H1 (cell line): ENCODE results near the gene RAD51C. TPM values are rescaled to one million over a fixed set of nuclear protein-coding genes. Genes with fewer than 3 reads are reported as not detected.
A peak's percentile ranks its signal among the peaks of the same experiment; 100 is the strongest.

Source experiments
- CTCF ChIA-PET: fragments of 300-600 bp; sonication (Branson Sonifier 250); formaldehyde crosslinking; loops from one replicate; lab custom pipeline; 2021; ENCODE audit not compliant: partially characterized antibody; lab: Charles Lee
- POLR2A ChIA-PET: fragments of 300-600 bp; sonication (Branson Sonifier 250); formaldehyde crosslinking; loops from one replicate; lab custom pipeline; 2021; ENCODE audit warnings: inconsistent platforms; ENCODE audit not compliant: partially characterized antibody; lab: Charles Lee
- DNase-seq, 2 experiments: peaks; one replicate each; pipeline versions ENCODE4 v3.0.0 to v3.0.0-alpha.2; 2010 to 2022; ENCODE audit warnings: low spot score in 2 of 2, low read depth in 1 of 2, mixed read lengths in 1 of 2
- FAIRE-seq: peaks from 2 replicates; lab custom pipeline; 2011; peaks lifted over from hg19 to GRCh38; lab: Jason Lieb, UNC
- H2AFZ ChIP-seq: 2 replicates; pipeline ENCODE4 v1.8.1; 2012; ENCODE audit warnings: low read length, inconsistent platforms
- H2AK5ac ChIP-seq: 2 replicates; pipeline ENCODE4 v1.6.1; 2013; ENCODE audit warnings: low read depth, low read length
- H2BK120ac ChIP-seq: replicated peaks from 2 replicates; pipeline ENCODE3; 2013; ENCODE audit warnings: low read depth, low read length, inconsistent platforms
- H2BK12ac ChIP-seq: 2 replicates; pipeline ENCODE4 v1.6.1; 2013; ENCODE audit warnings: low read depth, low read length
- H2BK15ac ChIP-seq: 2 replicates; pipeline ENCODE4 v1.6.1; 2013; ENCODE audit warnings: low read length
- H2BK20ac ChIP-seq: 2 replicates; pipeline ENCODE4 v1.6.1; 2013; ENCODE audit warnings: low read length
- H2BK5ac ChIP-seq: 2 replicates; pipeline ENCODE4 v1.6.1; 2013; ENCODE audit warnings: low read depth, low read length
- H3K14ac ChIP-seq: 2 replicates; pipeline ENCODE4 v1.6.1; 2013; ENCODE audit warnings: inconsistent platforms; ENCODE audit not compliant: insufficient read length
- H3K18ac ChIP-seq: 2 replicates; pipeline ENCODE4 v1.6.1; 2013; ENCODE audit warnings: low read length; ENCODE audit errors: extremely low read depth
- H3K23ac ChIP-seq: 2 replicates; pipeline ENCODE4 v1.6.1; 2013; ENCODE audit warnings: inconsistent platforms; ENCODE audit not compliant: insufficient read length
- H3K23me2 ChIP-seq: 2 replicates; pipeline ENCODE4 v1.6.1; 2013; ENCODE audit warnings: low read depth, low read length
- H3K27ac ChIP-seq: 2 replicates; pipeline ENCODE4 v1.6.1; 2011; ENCODE audit warnings: low read depth, low read length, inconsistent platforms
- H3K27me3 ChIP-seq, 4 experiments: replicated peaks in 1 of 4; 1 replicate in 1 of 4; 2 replicates in 3 of 4; pipeline versions ENCODE4 v1.6.1 to v1.8.1; 2011 to 2013; ENCODE audit warnings: low read length in 3 of 4, mild to moderate bottlenecking in 3 of 4, inconsistent platforms in 2 of 4, mixed read lengths in 2 of 4, moderate library complexity in 1 of 4; ENCODE audit not compliant: control insufficient read depth in 3 of 4, insufficient read depth in 3 of 4; ENCODE audit errors: extremely low read depth in 1 of 4
- H3K36me3 ChIP-seq, 4 experiments: 2 replicates each; pipeline versions ENCODE4 v1.6.1 to v1.8.1; 2011 to 2013; ENCODE audit warnings: mild to moderate bottlenecking in 4 of 4, low read length in 3 of 4, moderate library complexity in 2 of 4, control low read depth in 1 of 4, inconsistent platforms in 1 of 4; ENCODE audit not compliant: insufficient read depth in 4 of 4, control insufficient read depth in 2 of 4
- H3K4ac ChIP-seq: replicated peaks from 2 replicates; pipeline ENCODE3; 2013; ENCODE audit warnings: low read length, low read depth, mixed read lengths, inconsistent platforms; ENCODE audit not compliant: insufficient read length
- H3K4me1 ChIP-seq, 4 experiments: replicated peaks in 1 of 4; 1 replicate in 1 of 4; 2 replicates in 3 of 4; pipeline versions ENCODE4 v1.6.1 to v1.8.1; 2011 to 2013; ENCODE audit warnings: low read length in 3 of 4, inconsistent platforms in 2 of 4, mixed read lengths in 1 of 4; ENCODE audit not compliant: insufficient read depth in 4 of 4, control insufficient read depth in 3 of 4
- H3K4me2 ChIP-seq, 2 experiments: 2 replicates each; pipeline versions ENCODE4 v1.6.1 to v1.8.1; 2011 to 2013; ENCODE audit warnings: low read depth in 2 of 2, low read length in 2 of 2, control low read depth in 1 of 2, inconsistent platforms in 1 of 2, mild to moderate bottlenecking in 1 of 2; ENCODE audit not compliant: insufficient read depth in 1 of 2
- H3K4me3 ChIP-seq, 4 experiments: fragments of 200-600, 300-600 bp in 1 of 4; sonication (generic), shearing (Covaris generic), sonication (Bioruptor Twin) in 1 of 4; 2 replicates each; pipeline versions ENCODE4 v1.5.1 to v1.8.1; 2011 to 2016; ENCODE audit warnings: low read length in 4 of 4, low read depth in 3 of 4, control low read depth in 2 of 4, inconsistent platforms in 2 of 4, mild to moderate bottlenecking in 2 of 4, mixed read lengths in 1 of 4, moderate library complexity in 1 of 4; ENCODE audit not compliant: insufficient read depth in 2 of 4; ENCODE audit errors: extremely low read depth in 1 of 4
- H3K56ac ChIP-seq: replicated peaks from 2 replicates; pipeline ENCODE3; 2013; ENCODE audit warnings: low read depth, mild to moderate bottlenecking, mixed read lengths, low read length, inconsistent platforms; ENCODE audit not compliant: insufficient read length
- H3K79me1 ChIP-seq: 2 replicates; pipeline ENCODE4 v1.6.1; 2013; ENCODE audit warnings: low read depth, low read length, control low read depth
- H3K79me2 ChIP-seq, 2 experiments: 2 replicates each; pipeline versions ENCODE4 v1.6.1 to v1.8.1; 2012 to 2013; ENCODE audit warnings: low read length in 2 of 2, mild to moderate bottlenecking in 2 of 2, inconsistent platforms in 1 of 2; ENCODE audit not compliant: insufficient read depth in 2 of 2, control insufficient read depth in 1 of 2
- H3K9ac ChIP-seq, 4 experiments: replicated peaks in 1 of 4; 1 replicate in 1 of 4; 2 replicates in 3 of 4; pipeline versions ENCODE4 v1.6.1 to v1.8.1; 2011 to 2013; ENCODE audit warnings: low read depth in 3 of 4, low read length in 3 of 4, control low read depth in 2 of 4, mild to moderate bottlenecking in 2 of 4, moderate library complexity in 2 of 4, inconsistent platforms in 1 of 4; ENCODE audit errors: extremely low read depth in 1 of 4
- H3K9me3 ChIP-seq, 2 experiments: 2 replicates each; pipeline versions ENCODE4 v1.6.1 to v1.8.1; 2012 to 2013; ENCODE audit warnings: mild to moderate bottlenecking in 2 of 2, moderate library complexity in 2 of 2, control low read depth in 1 of 2, inconsistent platforms in 1 of 2, low read depth in 1 of 2, low read length in 1 of 2, mixed read lengths in 1 of 2; ENCODE audit not compliant: insufficient read depth in 2 of 2
- H4K20me1 ChIP-seq, 2 experiments: replicated peaks in 1 of 2; 2 replicates each; pipeline versions ENCODE3 to v1.8.1; 2011 to 2013; ENCODE audit warnings: inconsistent platforms in 2 of 2, low read length in 2 of 2, mild to moderate bottlenecking in 1 of 2; ENCODE audit not compliant: insufficient read depth in 2 of 2, control insufficient read depth in 1 of 2
- H4K5ac ChIP-seq: 2 replicates; pipeline ENCODE4 v1.6.1; 2013; ENCODE audit warnings: low read length, low read depth, mixed read lengths, inconsistent platforms; ENCODE audit not compliant: insufficient read length
- H4K8ac ChIP-seq: 2 replicates; pipeline ENCODE4 v1.8.0; 2013; ENCODE audit warnings: mild to moderate bottlenecking, moderate library complexity, low read length, inconsistent platforms; ENCODE audit not compliant: insufficient read depth; ENCODE audit errors: extremely low read depth
- H4K91ac ChIP-seq: replicated peaks from 2 replicates; pipeline ENCODE3; 2013; ENCODE audit warnings: low read length, mixed read lengths, inconsistent platforms; ENCODE audit not compliant: insufficient read length
- ASH2L ChIP-seq: fragments of 200-600, 300-600 bp; sonication (generic); IDR thresholded peaks from one replicate; pipeline ENCODE4 v1.7.1; 2017; ENCODE audit warnings: low read length
- EP300 ChIP-seq, 2 experiments: IDR thresholded peaks; 1 replicate in 1 of 2; 2 replicates in 1 of 2; pipeline ENCODE4 v1.6.1; 2011 to 2012; ENCODE audit warnings: low read depth in 2 of 2, low read length in 2 of 2, mild to moderate bottlenecking in 2 of 2, borderline replicate concordance in 1 of 2, inconsistent platforms in 1 of 2, moderate library complexity in 1 of 2
- JUND ChIP-seq: IDR thresholded peaks from 2 replicates; pipeline ENCODE4 v1.6.1; 2011; ENCODE audit warnings: mild to moderate bottlenecking, improper control_type of control experiment, low read length
- TEAD4 ChIP-seq: IDR thresholded peaks from 2 replicates; pipeline ENCODE4 v1.6.1; 2012; ENCODE audit warnings: low read depth, low read length, inconsistent platforms, mixed read lengths
- WGBS, 2 experiments: shearing (Covaris generic) in 1 of 2; methylation state at CpG; one replicate each; pipeline versions ENCODE4 v1.1.6 to v1.1.7; 2013 to 2015; ENCODE audit warnings: low lambda C conversion rate in 2 of 2, mixed read lengths in 2 of 2, inconsistent platforms in 1 of 2, low coverage in 1 of 2, missing lambda C conversion rate in 1 of 2; ENCODE audit not compliant: insufficient replicate concordance in 2 of 2, insufficient coverage in 1 of 2, insufficient read length in 1 of 2; ENCODE audit errors: extremely low coverage in 1 of 2, missing lambda C conversion rate in 1 of 2; 5-methylcytosine and 5-hydroxymethylcytosine counted together
- polyA plus RNA-seq, 7 experiments: library from polyadenylated mRNA; depleted of rRNA in 3 of 7; stranded (reverse) in 5 of 7; unstranded in 2 of 7; fragments of >200 nt in 5 of 7; fragments of 200-250 nt in 2 of 7; gene quantifications; 1 replicate in 5 of 7; 2 replicates in 1 of 7; 4 replicates in 1 of 7; pipeline versions ENCODE4 v1.2.1 to v1.2.3, GENCODE V29; 2011 to 2013; ENCODE audit warnings: missing spikeins in 2 of 7, mixed read lengths in 2 of 7
- small RNA-seq: library from polyadenylated mRNA; stranded (forward); fragments of <200 nt; extraction: miRNeasy Mini kit (QIAGEN cat#:217004); gene quantifications from one replicate; pipeline ENCODE3, GENCODE V24; 2013; ENCODE audit not compliant: insufficient read depth
- total RNA-seq: library from RNA; stranded (reverse); fragmentation: NEBNext Ultra II Directional; extraction: Animal tissue kit (Norgen Biotek cat#: 25700); gene quantifications from 2 replicates; pipeline ENCODE4 v1.2.1, GENCODE V29; 2021

RAD51C gene
- total and polyA plus RNA-seq, 2 of the 8 experiments (the other 6 are each of a cell fraction or from before 2014, with no cell fraction given) = 10.4 to 21.7 TPM

DNA sequence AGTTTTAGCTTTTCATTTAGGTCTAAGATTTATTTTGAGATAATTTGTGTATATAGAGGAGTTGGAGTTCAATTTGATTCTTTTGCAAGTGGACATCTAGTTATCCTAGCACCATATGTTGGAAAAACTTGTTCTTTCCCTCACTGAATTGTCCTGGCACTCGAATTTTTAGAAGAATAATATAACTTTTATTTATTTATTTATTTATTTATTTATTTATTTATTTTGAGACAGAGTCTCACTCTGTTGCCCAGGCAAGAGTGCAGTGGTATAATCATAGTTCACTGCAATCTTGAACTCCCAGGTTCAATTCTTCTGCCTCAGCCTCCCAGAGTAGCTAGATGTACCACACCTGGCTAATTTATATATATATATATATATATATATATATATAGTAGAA, 92.7 kb downstream of the RAD51C start:
- no peaks in the 10 kb centered on the region for H4K20me1 ChIP-seq
- no peak overlapping the region for H3K4me2 ChIP-seq
- no peaks in the 10 kb centered on the region for H3K9me3 ChIP-seq
- H3K27me3 ChIP-seq = no peaks in the 10 kb centered on the region
- no peak overlapping the region for H3K23ac ChIP-seq
- CTCF ChIA-PET = interaction anchor here (0.6 kb wide), 1 partner anchor 776 kb away, joined by 3 read pairs; no protein-coding TSS in a partner anchor
- H4K8ac ChIP-seq = no peak overlapping the region
- H3K14ac ChIP-seq = no peak overlapping the region
- no peaks in the 10 kb centered on the region for H3K23me2 ChIP-seq
- no peak overlapping the region for H2AFZ ChIP-seq
- H2BK5ac ChIP-seq = no peak overlapping the region
- POLR2A ChIA-PET = interaction anchor here (1.8 kb wide), 1 partner anchor 153 kb away, joined by 3 read pairs; no protein-coding TSS in a partner anchor
- H3K18ac ChIP-seq = no peak overlapping the region
- H3K9ac ChIP-seq = no peak overlapping the region
- TF ChIP-seq TEAD4 = no peak
- no peak for TF ChIP-seq JUND
- no peak for TF ChIP-seq ASH2L
- TF ChIP-seq EP300 (IDR thresholded peaks at IDR 0.05; ENCODE audit: borderline replicate concordance in 1 of 2, low read depth in 2 of 2, low read length in 2 of 2) = no peak
- TF ChIP-seq, all 59 proteins: peak for 0
- DNase-seq (no peak), FAIRE-seq (no peak)
- H3K79me2 ChIP-seq = no peaks in the 10 kb centered on the region
- no peaks in the 10 kb centered on the region for H3K79me1 ChIP-seq
- H4K5ac ChIP-seq = no peak overlapping the region
- no peak overlapping the region for H2AK5ac ChIP-seq
- no peak overlapping the region for H3K4me3 ChIP-seq
- H4K91ac ChIP-seq = no peak overlapping the region
- H2BK120ac ChIP-seq = no peak overlapping the region
- WGBS, 2 experiments = 80% methylated on average over 1 of the region's 1 CpG; no CpG with 5 or more reads in 1 of the 2 experiments
- no peak overlapping the region for H3K27ac ChIP-seq
- no peaks in the 10 kb centered on the region for H3K36me3 ChIP-seq
- H2BK12ac ChIP-seq = no peak overlapping the region
- no peak overlapping the region for H2BK15ac ChIP-seq
- H3K56ac ChIP-seq = no peak overlapping the region
- no peaks in the 10 kb centered on the region for H3K4me1 ChIP-seq
- H2BK20ac ChIP-seq = no peak overlapping the region
- no peak overlapping the region for H3K4ac ChIP-seq

Small RNA genes within 50 kb of the gene (small RNA-seq; reads per million reads assigned to genes)
- not detected for gene AC011195.1
- not detected for gene AC025521.1
- gene RF00017 = not detected
- not detected for gene RNU1-108P
- not detected for gene RNU1-52P
- gene RNU1-85P = 3.9 reads per million, percentile 51 among the genes with 10 or more reads in this experiment

Other genes with a start within 250 kb of the RAD51C start
- not detected in 2 replicates for gene HSF5, start 204.2 kb upstream of the RAD51C start, total RNA-seq
- gene HSF5, start 204.2 kb upstream of the RAD51C start, polyA plus RNA-seq (2011; rRNA removed) = 0.02 TPM in 1 of 2 replicates, not detected in the other
- 33.4 and 39.2 TPM in 2 replicates for gene MTMR4, start 178.0 kb upstream of the RAD51C start, total RNA-seq
- 15.9 and 17.7 TPM in 2 replicates for gene MTMR4, start 178.0 kb upstream of the RAD51C start, polyA plus RNA-seq (2011; rRNA removed)
- 0.88 and 2.5 TPM in 2 replicates for gene TEX14, start 557 bp upstream of the RAD51C start, total RNA-seq
- 0.55 and 0.83 TPM in 2 replicates for gene TEX14, start 557 bp upstream of the RAD51C start, polyA plus RNA-seq (2011; rRNA removed)
- 9.4 and 10.4 TPM in 2 replicates for gene PPM1E, start 63.3 kb downstream of the RAD51C start, total RNA-seq
- 3.3 and 5.0 TPM in 2 replicates for gene PPM1E, start 63.3 kb downstream of the RAD51C start, polyA plus RNA-seq (2011; rRNA removed)